PFSK-1 (cell line): ENCODE data around the gene KRTAP6-2.

Experiments
- REST ChIP-seq, 2 experiments: IDR thresholded peaks; 2 replicates each; pipeline versions ENCODE4 v1.6.1 to v1.8.0; 2011 to 2012; ENCODE audit warnings: low read depth in 2 of 2, low read length in 2 of 2, control low read depth in 1 of 2, inconsistent platforms in 1 of 2, mild to moderate bottlenecking in 1 of 2, moderate library complexity in 1 of 2; ENCODE audit not compliant: insufficient read depth in 1 of 2
- TAF1 ChIP-seq: IDR thresholded peaks from 2 replicates; pipeline ENCODE4 v1.6.1; 2012; ENCODE audit warnings: low read length, control low read depth, borderline replicate concordance; ENCODE audit not compliant: insufficient read depth

- TF ChIP-seq TAF1 = no peak
- no peak for TF ChIP-seq REST (IDR thresholded peaks at IDR 0.05; ENCODE audit: insufficient read depth in 1 of 2, low read depth in 2 of 2, low read length in 2 of 2)
Observed at GRCh38 chr21:30620080-30620479, 21.4 kb upstream of the KRTAP6-2 start.
